ENCODE measurements around the gene PLXND1.

- TF ChIP-seq CTCF (IDR thresholded peaks at IDR 0.05): no peak
- no peak for TF ChIP-seq EZH2 (IDR thresholded peaks at IDR 0.05)
Observed at GRCh38 chr3:129635656-129636055, 29.2 kb upstream of the PLXND1 start.

Data from neural progenitor cell (in vitro differentiated cells).